ENCODE data around the gene RFX5. TPM values are rescaled to one million over a fixed set of nuclear protein-coding genes. Genes with fewer than 3 reads are reported as not detected.

Gene RFX5
- total and polyA plus RNA-seq, 4 donors, result 5.2 to 17.5 (median 11.1) TPM

- no peak for DNase-seq (ENCODE audit: low spot score)
- no peaks in the 10 kb centered on the region for H3K9me3 ChIP-seq (ENCODE audit: control insufficient read depth in 4 of 4, low read length in 3 of 4)
- TF ChIP-seq ZBTB33 (IDR thresholded peaks at IDR 0.05), result no peak
- TF ChIP-seq JUND (IDR thresholded peaks at IDR 0.05), result no peak
- TF ChIP-seq EGR1 (IDR thresholded peaks at IDR 0.05; ENCODE audit: low read depth in 2 of 2), result no peak
- TF ChIP-seq YY1 (IDR thresholded peaks at IDR 0.05), result no peak
- TF ChIP-seq GABPA (IDR thresholded peaks at IDR 0.05 in 1 of 2, conservative IDR thresholded peaks at IDR 0.05 in 1 of 2), result no peak
- TF ChIP-seq CTCF (IDR thresholded peaks at IDR 0.05; ENCODE audit: low read depth, low read length, missing input control), result no peak
- TF ChIP-seq ATF3 (IDR thresholded peaks at IDR 0.05), result no peak
- TF ChIP-seq FOXA1 (IDR thresholded peaks at IDR 0.05), result no peak
- no peak for TF ChIP-seq SP1 (IDR thresholded peaks at IDR 0.05)
- TF ChIP-seq RAD21 (IDR thresholded peaks at IDR 0.05), result no peak
- no peak for TF ChIP-seq TAF1 (conservative IDR thresholded peaks at IDR 0.05)
- TF ChIP-seq HNF4A (conservative IDR thresholded peaks at IDR 0.05), result no peak
- peak overlapping the region; percentile 53 to 57 for H3K27ac ChIP-seq (ENCODE audit: low read depth in 1 of 2, low read length in 2 of 2)
- H3K9ac ChIP-seq (ENCODE audit: low read depth in 1 of 2, low read length in 2 of 2), result no peak overlapping the region
- H3K4me3 ChIP-seq (ENCODE audit: low read depth in 1 of 3, low read length in 3 of 3), result no peak overlapping the region
- H3K36me3 ChIP-seq (ENCODE audit: control insufficient read depth in 4 of 4, insufficient read depth in 3 of 4, low read depth in 1 of 4, low read length in 3 of 4), result peaks cover 0 to 16% (median 12%) of the 10 kb centered on the region in 4 donors
- no peaks in the 10 kb centered on the region for H3K27me3 ChIP-seq (ENCODE audit: control insufficient read depth in 4 of 4, insufficient read depth in 4 of 4, low read length in 3 of 4)
- peaks cover 32 to 52% (median 46%) of the 10 kb centered on the region in 4 donors for H3K4me1 ChIP-seq (ENCODE audit: control insufficient read depth in 4 of 4, insufficient read depth in 4 of 4, low read length in 3 of 4)
- 61% methylated on average over 2 of the region's 2 CpGs for WGBS
Measured at GRCh38 chr1:151313501-151313900, 33.6 kb downstream of the RFX5 start.

GRCh38 chr1:151312826-151313225 is 34.2 kb downstream of the RFX5 start:
- DNase-seq (ENCODE audit: low spot score), result no peak
- Histone ChIP-seq H3K9me3 (ENCODE audit: control insufficient read depth in 4 of 4, low read length in 3 of 4) (no peaks in the 10 kb centered on the region), H3K9ac (ENCODE audit: low read depth in 1 of 2, low read length in 2 of 2) (no peak overlapping the region), H3K27me3 (ENCODE audit: control insufficient read depth in 4 of 4, insufficient read depth in 4 of 4, low read length in 3 of 4) (no peaks in the 10 kb centered on the region), H3K27ac (ENCODE audit: low read depth in 1 of 2, low read length in 2 of 2) (no peak overlapping the region), H3K36me3 (ENCODE audit: control insufficient read depth in 4 of 4, insufficient read depth in 3 of 4, low read depth in 1 of 4, low read length in 3 of 4) (peaks cover 0 to 22% (median 17%) of the 10 kb centered on the region in 4 donors), H3K4me3 (ENCODE audit: low read depth in 1 of 3, low read length in 3 of 3) (no peak overlapping the region), H3K4me1 (ENCODE audit: control insufficient read depth in 4 of 4, insufficient read depth in 4 of 4, low read length in 3 of 4) (peaks cover 32 to 52% (median 46%) of the 10 kb centered on the region in 4 donors)
- WGBS, result 87% methylated on average over 8 of the region's 8 CpGs
- no peak for TF ChIP-seq YY1 (IDR thresholded peaks at IDR 0.05)
- TF ChIP-seq EGR1 (IDR thresholded peaks at IDR 0.05; ENCODE audit: low read depth in 2 of 2), result no peak
- no peak for TF ChIP-seq REST (IDR thresholded peaks at IDR 0.05)
- no peak for TF ChIP-seq ATF3 (IDR thresholded peaks at IDR 0.05)
- TF ChIP-seq HNF4A (conservative IDR thresholded peaks at IDR 0.05), result no peak
- TF ChIP-seq FOXA2 (IDR thresholded peaks at IDR 0.05), result no peak
- no peak for TF ChIP-seq FOXA1 (IDR thresholded peaks at IDR 0.05)
- no peak for TF ChIP-seq CTCF (IDR thresholded peaks at IDR 0.05; ENCODE audit: low read depth, low read length, missing input control)
- no peak for TF ChIP-seq JUND (IDR thresholded peaks at IDR 0.05)

Data from liver (tissue), 9 donors.